ENCODE results near the gene LYSMD4. TPM values are rescaled to one million over a fixed set of nuclear protein-coding genes. Genes with fewer than 3 reads are reported as not detected.
A peak's percentile ranks its signal among the peaks of the same experiment; 100 is the strongest.

Gene LYSMD4
- polyA plus RNA-seq, 3 donors from 2014 or later = 1.6 to 3.5 (median 3.1) TPM

GRCh38 chr15:99677540-99678134, 55.6 kb downstream of the LYSMD4 start:
- Mint-ChIP-seq H3K36me3 (peaks cover 31 to 39% (median 33%) of the 10 kb centered on the region in 3 donors), H3K9me3 (no peaks in the 10 kb centered on the region), H3K4me1 (peaks cover 0 to 9% of the 10 kb centered on the region in 2 donors), H3K27ac (peak overlapping the region in 1 of 6 donors; percentile 38), H3K27me3 (ENCODE audit: low read depth in 3 of 3) (peaks cover 0 to 1% (median 0%) of the 10 kb centered on the region in 3 donors), H3K4me3 (no peak overlapping the region)
- no peak for DNase-seq

Other genes with a start within 250 kb of the LYSMD4 start
- 10 to 100 TPM in 1 of 3 donors, 1 to 10 TPM in 2; 5.8 to 14.4 (median 6.3) TPM for gene MEF2A, start 167.5 kb downstream of the LYSMD4 start, polyA plus RNA-seq